ENCODE data around the gene TANK.

DNA sequence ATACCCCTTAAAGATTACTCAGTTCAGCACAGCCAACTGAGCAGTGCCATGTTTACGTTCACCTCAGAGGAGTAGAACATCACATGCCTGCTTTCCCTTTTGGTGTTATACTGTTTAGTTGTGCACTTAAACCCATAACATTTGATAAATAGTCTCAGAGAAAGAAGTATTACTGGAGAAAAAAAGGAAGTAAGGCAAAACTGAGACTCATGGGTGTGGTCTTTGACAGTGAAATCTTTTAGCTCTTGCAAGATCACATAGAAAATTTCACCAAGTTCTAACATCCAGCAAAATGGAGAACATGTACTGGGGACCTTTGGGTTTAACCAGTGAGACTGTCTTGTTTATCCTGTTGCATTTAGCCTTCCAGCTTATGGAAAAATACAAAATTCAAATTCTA lies 5.6 kb downstream of the TANK start:
- no peak for TF ChIP-seq POLR2A (IDR thresholded peaks at IDR 0.05)
- TF ChIP-seq, protein P1, sequence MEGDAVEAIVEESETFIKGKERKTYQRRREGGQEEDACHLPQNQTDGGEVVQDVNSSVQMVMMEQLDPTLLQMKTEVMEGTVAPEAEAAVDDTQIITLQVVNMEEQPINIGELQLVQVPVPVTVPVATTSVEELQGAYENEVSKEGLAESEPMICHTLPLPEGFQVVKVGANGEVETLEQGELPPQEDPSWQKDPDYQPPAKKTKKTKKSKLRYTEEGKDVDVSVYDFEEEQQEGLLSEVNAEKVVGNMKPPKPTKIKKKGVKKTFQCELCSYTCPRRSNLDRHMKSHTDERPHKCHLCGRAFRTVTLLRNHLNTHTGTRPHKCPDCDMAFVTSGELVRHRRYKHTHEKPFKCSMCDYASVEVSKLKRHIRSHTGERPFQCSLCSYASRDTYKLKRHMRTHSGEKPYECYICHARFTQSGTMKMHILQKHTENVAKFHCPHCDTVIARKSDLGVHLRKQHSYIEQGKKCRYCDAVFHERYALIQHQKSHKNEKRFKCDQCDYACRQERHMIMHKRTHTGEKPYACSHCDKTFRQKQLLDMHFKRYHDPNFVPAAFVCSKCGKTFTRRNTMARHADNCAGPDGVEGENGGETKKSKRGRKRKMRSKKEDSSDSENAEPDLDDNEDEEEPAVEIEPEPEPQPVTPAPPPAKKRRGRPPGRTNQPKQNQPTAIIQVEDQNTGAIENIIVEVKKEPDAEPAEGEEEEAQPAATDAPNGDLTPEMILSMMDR (IDR thresholded peaks at IDR 0.05), result no peak
